ENCODE results near the gene SLC25A38. TPM values are rescaled to one million over a fixed set of nuclear protein-coding genes. Genes with fewer than 3 reads are reported as not detected.
A peak's percentile ranks its signal among the peaks of the same experiment; 100 is the strongest.
"Not testable (repeated sequence)": the region's sequence is repeated elsewhere in the genome, so short reads cannot be mapped to it uniquely, and the experiment has no call there.

Gene SLC25A38, protein sequence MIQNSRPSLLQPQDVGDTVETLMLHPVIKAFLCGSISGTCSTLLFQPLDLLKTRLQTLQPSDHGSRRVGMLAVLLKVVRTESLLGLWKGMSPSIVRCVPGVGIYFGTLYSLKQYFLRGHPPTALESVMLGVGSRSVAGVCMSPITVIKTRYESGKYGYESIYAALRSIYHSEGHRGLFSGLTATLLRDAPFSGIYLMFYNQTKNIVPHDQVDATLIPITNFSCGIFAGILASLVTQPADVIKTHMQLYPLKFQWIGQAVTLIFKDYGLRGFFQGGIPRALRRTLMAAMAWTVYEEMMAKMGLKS
- total RNA-seq (2014; rRNA removed; shearing (Covaris generic)) = 15.6 and 30.3 TPM in 2 replicates

DNA sequence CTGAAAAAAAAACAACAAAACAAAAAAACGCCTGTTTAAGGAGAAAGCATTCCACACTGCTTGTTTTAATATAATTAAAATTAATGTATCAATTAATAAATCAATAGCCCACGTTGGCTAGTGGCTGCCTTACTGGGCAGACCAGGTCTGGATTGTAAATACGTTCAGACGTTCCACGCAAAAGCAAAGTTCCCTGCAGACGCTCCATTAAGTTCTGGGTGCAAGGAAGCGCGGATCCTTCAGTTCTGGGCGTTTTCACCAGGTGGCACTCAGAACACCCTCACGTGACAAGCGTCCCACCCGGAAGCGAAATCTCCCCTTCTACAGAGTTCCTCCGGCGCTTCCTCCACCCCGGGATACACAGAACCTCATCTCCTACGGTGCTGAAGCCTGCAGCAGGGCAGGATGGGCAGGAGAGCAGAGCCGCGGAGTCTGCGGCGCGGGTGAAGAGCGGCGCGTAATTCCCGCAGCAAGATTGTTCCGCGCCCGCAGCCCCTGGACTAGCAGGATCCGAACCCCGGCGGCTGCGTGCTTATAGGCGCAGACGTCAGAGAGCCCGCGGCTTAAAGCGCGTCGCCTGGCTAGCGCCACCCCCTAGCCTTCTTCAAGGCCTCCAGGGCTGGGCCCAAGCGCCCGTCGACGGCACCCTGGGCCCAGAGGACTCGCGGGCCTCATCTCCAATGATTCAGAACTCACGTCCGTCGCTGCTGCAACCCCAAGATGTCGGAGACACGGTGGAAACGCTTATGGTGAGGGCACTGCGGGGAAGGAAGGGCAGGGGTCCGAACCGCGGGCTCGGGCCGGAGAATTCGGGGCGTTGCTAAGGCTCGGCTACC, at the start of gene SLC25A38:
SLC25A38 (plus strand) TSS at position 326 of the 836 bp plus-strand sequence; CDS start at position 681, 355 bp downstream.
- DNase-seq (ENCODE audit: low spot score) = peak; percentile 82

DNA sequence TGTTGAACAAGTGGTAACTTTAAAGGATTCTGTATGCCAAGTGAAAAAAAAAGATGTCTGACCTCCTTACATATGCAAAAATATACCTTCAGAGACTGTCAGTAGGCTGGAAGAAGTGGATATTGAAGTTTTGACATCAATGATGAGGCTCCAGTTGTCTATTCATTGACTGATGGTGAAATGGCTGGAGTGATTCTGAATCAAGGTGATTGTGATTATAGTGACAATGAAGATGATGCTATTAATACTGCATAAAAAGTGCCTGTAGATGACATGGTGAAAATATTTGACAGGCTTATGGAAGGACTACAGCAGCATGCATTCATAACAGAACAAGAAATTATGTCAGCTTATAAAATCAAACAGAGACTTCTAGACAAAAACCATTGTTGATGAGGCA, 49.6 kb upstream of the SLC25A38 start:
- DNase-seq (ENCODE audit: low spot score) = no peak

DNA sequence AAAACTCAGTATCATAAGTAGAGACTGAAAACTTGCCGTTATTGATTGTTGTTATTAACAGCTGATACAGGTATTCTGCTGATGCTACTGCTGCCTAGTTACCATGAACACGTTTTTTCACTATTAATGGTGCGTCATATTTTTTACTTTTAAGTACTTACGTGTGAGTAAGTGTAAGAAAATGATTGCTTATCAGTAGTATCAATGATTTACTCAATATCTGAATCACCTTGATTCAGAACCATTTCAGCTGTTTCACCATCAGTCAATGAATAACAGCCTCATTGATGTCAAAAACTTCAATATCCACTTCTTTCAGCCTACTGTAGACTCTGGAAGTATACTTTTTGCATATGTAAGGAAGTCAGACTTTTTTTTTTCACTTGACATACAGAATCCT, 49.0 kb upstream of the SLC25A38 start:
- DNase-seq (ENCODE audit: low spot score) = no peak

DNA sequence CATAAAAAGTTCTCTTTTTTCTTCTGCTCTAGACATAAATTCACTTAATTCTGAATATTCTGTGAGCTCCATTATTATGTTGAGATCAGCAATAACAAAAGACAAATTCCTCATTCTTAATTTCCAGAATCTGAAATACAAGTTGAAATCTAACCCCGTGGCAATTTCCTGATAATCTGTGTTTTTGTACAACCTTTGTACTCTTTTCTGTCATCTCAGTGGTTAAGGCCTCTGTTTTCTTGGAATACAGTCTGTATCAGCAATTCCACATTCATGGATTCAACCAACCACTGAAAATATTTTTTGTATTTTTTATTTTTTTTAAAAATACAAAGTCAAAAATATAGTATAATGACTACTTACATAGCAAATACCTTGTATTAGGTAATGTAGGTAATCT, 45.0 kb upstream of the SLC25A38 start:
- DNase-seq (ENCODE audit: low spot score) = no peak

DNA sequence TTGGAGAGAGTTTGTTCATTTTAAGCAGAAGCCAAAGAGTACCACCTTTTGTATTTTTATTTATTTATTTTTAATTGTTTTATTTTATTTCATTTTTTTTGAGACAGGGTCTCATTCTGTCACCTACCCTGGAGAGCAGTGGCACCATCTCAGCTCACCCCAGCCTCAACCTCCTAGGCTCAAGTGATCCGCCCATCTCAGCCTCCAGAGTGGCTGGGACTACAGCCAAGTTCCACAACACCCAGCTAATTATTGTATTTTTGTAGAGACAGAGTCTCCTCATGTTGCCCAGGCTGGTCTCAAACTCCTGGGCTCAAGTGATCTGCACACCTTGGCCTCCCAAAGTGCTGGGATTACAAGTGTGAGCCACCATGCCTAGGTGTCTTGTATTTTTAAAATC, 44.1 kb upstream of the SLC25A38 start:
- DNase-seq (ENCODE audit: low spot score) = no peak

DNA sequence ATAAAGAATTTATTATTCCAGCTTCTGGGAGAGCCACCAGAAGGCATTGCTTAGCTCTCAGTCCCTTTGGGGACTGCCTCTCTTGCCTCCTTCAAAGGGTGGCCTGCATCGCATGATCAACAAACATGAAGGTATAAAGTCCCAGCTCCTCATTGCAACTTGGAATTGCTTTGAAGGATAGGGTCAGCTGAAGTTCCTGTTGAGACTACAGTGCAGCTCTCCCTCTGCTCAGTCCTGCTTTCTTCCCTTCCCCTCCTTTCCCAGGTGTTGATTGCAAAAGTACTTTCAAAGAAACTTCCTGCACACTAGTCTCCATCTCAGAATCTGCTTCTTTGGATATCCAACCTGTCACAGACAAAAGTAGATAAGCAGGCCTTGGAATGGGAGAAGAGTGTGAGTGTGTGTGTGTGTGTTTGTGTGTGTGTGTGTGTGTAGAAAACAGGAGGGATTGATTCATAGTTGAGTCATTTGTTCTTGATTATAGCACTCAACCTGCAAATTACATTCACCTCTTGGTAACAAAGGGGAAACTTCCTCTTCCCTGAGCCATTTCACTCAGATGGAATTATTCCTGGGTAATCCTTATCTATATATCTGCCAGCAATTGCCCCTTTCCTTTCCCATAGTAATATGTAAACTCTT, 40.0 kb upstream of the SLC25A38 start:
- DNase-seq (ENCODE audit: low spot score) = no peak

DNA sequence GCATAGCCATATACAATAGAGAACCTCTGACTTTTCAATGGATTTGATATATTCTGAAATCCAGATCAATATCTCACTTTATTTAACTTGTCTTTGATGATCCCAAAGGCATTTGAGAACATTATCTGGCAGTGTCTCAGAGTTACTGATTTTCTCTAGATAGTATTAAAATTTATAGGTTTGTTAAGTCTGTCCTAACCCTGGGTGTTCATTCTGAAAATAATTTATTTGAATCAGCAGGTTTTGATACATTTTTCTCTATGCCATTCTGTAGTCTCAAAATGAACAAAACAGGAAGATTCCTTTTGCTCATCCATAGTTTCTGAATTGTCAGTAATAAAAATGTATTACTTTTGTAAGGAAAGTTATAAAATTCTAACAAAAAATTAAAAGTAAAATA, 39.4 kb upstream of the SLC25A38 start:
- no peak for DNase-seq (ENCODE audit: low spot score)

DNA sequence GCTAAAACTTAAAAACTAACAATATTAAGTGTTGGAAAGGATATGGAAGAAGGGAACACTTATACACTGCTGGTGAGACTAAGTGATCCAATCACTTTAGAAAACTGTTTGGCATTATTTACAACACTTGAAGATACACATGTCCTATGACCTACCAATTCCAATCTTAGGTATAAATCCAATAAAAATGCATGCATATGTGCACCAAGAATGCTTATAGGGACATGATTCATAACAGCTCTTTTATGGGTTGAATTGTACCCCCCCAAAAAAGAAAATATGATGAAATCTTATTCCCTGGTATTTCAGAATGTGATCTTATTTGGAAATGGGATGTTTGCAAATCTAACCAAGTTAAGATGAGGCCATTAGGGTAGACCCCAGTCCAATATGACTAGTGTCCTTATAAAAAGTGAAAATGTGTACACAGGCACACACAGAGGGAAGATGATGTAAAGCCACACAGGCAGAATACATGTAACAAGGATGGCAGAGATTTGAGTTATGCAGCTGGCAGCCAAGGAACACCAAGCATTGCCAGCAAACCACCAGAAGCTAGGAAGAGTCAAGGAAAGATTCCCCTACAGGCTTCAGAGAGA, 38.3 kb upstream of the SLC25A38 start:
- no peak for DNase-seq (ENCODE audit: low spot score)

DNA sequence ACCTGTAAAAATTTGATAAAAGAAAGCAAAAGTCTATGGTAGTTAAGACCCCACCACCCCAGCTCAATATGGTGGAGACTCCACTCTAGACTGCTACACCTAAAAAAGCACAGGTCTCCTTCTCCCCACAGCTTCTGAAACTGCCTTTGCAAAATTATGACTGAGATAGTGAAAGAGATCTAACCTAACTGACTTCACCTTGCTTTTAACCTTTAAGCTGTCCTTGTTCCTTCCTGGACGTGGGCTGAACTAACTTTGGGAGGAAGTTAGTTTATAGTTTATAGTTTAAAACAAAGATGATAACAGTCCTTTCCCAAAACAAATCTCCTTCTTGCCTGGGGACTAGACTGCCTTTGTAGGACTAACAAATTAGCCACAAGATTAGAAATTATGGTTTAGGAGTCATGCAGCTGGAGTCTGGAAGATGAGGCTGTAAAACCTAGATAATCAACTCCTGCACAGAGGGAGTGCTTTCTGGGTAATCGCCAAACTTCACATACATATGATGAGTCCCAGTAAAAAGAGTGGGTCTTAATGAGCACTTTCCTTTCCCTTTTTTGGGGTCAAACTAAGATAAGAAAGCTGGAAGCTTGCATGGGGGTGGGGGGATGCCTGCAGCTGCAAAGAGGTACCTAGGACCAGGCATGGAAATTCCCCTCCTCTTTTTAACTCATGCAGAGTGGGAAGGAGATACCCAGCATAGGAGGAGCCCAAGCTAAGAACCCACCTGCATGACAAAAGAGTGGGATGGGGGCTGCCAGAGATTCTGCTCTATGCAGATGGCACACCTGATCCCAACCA, 36.2 kb upstream of the SLC25A38 start:
- no peak for DNase-seq (ENCODE audit: low spot score)

DNA sequence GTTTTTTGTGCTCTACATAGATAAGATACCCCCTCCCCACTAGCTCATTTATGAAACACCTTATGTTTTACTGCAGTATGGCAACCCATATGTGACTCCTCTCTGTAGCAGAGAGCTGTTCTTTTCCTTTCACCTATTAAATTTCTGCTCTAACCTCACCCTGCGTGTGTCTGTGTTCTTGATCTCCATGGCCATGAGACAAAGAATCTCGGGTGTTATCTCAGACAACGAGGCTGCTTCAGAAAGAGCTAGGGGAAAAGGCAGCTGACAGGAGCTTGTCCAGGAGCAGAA, 35.6 kb upstream of the SLC25A38 start:
- DNase-seq (ENCODE audit: low spot score) = no peak

DNA sequence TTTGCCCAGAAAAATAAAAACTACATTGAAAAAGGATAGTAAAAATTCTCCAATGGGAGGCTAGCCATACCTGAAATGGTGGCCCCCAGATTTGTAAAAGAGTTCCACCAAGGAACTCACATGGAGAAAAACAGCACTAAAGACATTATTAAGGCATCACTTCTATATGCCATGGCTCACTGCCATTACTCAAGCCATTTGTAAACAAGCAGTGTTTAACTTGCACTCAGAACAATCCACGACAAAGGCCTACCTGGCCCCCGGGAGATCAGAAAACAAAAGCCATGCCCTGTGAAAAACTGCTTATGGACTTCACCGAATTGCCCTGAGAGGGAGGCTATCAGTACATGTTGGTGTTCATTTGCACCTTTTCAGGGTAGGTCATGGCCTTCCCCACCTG, 34.1 kb upstream of the SLC25A38 start:
- DNase-seq (ENCODE audit: low spot score) = no peak

DNA sequence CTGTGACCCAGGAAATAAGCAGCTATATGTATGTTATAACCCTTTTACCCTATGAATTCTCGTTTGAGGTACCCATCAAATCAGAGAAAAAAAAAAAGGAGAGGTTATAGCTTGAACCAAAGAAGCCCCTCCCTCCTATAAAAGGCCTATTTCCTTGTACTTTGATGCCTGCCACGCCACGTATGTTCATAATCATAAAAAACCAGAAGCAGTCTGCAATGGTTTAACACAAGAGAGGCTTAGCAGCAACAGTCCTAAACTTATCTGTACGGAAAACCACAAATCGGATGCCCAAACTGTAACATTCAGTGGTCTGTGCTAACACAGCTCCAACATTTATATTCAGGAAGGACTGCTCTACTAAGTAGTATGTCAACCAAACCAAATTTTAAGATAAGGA, 32.5 kb upstream of the SLC25A38 start:
- no peak for DNase-seq (ENCODE audit: low spot score)

DNA sequence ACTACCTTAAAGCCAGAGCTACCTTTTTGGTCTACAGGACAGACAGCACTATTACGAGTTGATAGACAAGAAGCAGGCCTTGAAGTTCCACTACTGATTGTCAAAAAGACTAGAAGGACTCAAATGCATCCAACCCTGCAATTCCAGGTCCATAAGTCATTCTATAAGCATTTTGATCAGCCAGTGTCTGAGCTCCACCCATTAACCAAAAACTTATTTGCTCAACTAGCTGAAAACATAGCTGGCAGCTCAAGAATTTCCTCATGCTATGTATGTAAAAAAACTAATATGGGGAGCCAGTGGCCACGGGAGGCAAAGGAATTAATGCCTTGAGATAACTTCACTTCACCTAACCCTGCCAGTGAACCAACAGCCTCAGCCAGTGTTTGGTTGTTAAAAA, 32.0 kb upstream of the SLC25A38 start:
- DNase-seq (ENCODE audit: low spot score) = not testable (repeated sequence)

DNA sequence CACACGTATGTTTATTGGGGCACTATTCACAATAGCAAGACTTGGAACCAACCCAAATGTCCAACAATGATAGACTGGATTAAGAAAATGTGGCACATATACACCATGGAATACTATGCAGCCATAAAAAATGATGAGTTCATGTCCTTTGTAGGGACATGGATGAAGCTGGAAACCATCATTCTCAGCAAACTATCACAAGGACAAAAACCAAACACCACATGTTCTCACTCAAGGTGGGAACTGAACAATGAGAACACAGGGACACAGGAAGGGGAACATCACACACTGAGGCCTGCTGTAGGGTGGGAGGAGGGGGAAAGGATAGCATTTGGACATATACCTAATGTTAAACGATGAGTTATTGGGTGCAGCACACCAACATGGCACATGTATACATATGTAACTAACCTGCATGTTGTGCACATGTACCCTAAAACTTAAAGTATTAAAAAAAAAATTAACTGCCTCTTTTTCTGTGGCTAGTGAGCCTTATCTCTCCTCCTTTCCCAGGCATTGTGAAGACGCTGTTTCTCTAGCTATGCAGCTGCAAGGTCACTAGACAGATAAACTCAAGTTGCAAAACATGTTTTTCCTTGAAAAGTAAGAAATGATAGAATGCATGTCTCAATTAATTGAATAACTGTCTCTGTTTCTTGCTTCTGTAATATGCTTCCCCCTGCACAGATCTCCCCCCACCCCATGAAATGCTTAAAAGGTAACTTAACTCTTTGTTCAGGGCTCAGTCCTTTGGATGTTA, 29.8 kb upstream of the SLC25A38 start:
- not testable (repeated sequence) for DNase-seq (ENCODE audit: low spot score)

DNA sequence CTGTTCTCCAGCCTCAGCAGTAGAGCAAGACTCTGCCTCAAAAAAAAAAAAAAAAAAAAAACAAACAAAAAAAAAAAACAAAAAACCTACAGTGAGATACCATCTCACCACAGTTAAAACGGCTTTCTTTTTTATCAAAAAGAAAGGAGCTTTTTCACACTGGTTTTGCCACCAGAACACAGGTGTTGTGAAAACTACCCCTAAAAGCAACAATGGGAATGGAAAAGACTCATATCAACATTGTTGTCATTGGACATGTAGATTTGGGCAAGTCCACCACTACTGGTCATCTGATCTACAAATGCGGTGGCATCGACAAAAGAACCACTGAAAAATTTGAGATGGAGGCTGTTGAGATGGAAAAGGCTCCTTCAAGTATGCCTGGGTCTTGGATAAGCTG, 24.8 kb upstream of the SLC25A38 start:
- DNase-seq (ENCODE audit: low spot score) = no peak

DNA sequence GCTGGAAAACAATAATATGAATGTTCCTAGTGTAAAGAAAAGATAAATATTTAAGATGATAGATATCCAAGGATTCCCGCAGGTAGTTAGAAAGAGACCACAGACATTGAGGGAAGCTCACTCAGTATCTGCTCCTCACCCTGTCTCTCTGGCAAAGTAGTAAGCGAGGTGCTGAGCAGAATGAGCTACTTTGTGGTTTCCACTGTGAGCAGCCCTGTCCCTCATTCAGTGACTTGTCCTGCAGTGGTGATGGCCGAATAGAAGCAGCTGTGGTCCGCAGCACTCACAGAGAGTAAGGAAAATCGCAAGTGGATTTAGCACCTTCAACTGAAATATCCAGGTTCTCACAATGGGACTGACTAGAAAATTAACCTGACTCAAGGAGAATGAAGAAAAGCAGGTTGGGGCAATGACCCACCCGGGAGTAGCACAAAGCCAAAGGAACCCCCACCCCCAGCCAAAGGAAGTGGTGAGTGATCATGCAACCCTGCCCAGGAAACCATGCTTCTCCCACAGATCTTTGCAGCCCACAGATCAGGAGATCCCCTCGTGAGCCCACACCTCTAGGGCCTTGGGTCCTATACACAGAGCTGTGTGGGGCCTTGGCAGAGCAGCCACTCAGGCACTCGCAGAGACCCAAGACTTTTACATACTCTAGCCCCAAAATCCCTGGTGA, 21.8 kb upstream of the SLC25A38 start:
- no peak for DNase-seq (ENCODE audit: low spot score)

DNA sequence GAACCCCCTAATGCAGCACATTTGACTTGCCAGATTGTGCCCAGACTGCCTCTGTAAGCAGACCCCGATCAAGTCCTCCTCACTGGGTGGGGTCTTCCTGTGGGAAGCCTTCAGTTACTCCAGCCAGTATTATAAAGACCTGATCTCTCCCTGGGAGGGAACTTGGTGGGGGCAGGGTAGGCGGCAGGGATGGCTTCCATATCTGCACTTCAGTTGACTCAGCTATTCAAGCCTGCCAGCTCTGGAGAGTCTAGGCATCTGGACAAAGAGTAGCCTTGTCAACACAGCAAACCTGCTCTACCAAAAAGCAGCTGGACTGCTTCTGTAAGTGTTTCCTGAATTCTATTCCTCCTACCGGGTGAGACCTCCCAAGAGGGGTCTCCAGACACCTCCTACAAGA, 21.0 kb upstream of the SLC25A38 start:
- DNase-seq (ENCODE audit: low spot score) = no peak

DNA sequence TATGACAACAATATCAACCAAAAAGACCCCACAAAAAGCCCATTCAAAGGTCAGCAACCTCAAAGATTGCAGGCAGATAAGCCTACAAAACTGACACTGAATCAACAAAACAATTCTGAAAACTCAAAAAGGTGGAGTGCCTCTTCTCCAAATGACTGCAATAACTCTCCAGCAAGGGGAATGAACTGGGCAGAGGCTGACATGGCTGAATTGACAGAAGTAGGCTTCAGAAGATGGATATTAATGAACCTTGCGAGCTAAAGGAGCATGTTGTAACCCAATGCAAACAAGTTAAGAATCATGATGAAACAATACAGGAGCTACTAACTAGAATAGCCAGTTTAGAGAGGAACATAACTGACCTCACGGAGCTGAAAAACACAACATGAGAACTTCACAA, 20.4 kb upstream of the SLC25A38 start:
- no peak for DNase-seq (ENCODE audit: low spot score)

DNA sequence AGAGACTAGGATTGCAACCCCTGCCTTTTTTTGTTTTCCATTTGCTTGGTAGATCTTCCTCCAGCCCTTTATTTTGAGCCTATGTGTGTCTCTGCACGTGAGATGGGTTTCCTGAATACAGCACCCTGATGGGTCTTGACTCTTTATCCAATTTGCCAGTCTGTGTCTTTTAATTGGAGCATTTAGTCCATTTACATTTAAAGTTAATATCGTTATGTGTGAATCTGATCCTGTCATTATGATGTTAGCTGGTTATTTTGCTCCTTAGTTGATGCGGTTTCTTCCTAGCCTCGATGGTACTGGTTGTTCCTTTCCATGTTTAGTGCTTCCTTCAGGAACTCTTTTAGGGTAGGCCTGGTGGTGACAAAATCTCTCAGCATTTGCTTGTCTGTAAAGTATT, 12.7 kb upstream of the SLC25A38 start:
- DNase-seq (ENCODE audit: low spot score) = not testable (repeated sequence)

DNA sequence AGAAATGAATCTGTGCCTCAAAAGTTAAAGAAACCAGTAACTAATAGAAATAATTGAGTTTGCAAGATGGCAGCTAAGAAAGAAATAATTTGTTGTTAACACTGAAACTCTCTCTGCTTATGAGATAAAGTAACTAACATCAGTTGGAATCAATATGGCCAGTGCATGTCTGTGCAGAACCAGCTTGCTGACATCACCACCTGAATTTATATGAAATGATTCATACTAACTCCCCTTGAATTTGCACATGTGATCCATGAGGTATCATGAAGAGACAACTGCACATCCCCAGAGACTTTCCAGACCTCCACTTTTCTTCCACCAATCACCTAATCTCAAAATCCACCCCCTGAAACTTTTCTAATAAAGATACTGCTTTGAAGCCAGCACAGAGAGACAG, 10.3 kb upstream of the SLC25A38 start:
- no peak for DNase-seq (ENCODE audit: low spot score)
